Neutrophil (primary cell): Measurements from ENCODE around the gene DCC.

ENCODE experiments used
- H3K27ac ChIP-seq: fragments of 200-600 bp; sonication (generic); 2 replicates; pipeline ENCODE4 v1.5.1; 2016; ENCODE audit warnings: mild to moderate bottlenecking, moderate library complexity
- H3K27me3 ChIP-seq: fragments of 200-600 bp; sonication (generic); 2 replicates; pipeline ENCODE4 v1.6.0; 2016; ENCODE audit warnings: mild to moderate bottlenecking
- H3K36me3 ChIP-seq: fragments of 200-600 bp; sonication (generic); 2 replicates; pipeline ENCODE4 v1.5.1; 2017
- H3K4me1 ChIP-seq, 2 experiments: fragments of 200-600 bp in 1 of 2; sonication (generic) in 1 of 2; 1 replicate in 1 of 2; 2 replicates in 1 of 2; pipeline versions ENCODE4 v1.5.1 to v1.6.1; 2013 to 2016; ENCODE audit warnings: low read depth in 1 of 2, low read length in 1 of 2, mild to moderate bottlenecking in 1 of 2, moderate library complexity in 1 of 2; ENCODE audit not compliant: control insufficient read depth in 1 of 2, insufficient read depth in 1 of 2
- H3K4me3 ChIP-seq, 2 experiments: fragments of 200-600 bp in 1 of 2; sonication (generic) in 1 of 2; 1 replicate in 1 of 2; 2 replicates in 1 of 2; pipeline ENCODE4 v1.5.1; 2013 to 2016; ENCODE audit warnings: low read depth in 1 of 2, low read length in 1 of 2, mild to moderate bottlenecking in 1 of 2, moderate library complexity in 1 of 2
- H3K9me3 ChIP-seq: fragments of 200-600 bp; sonication (generic); 2 replicates; pipeline ENCODE4 v1.5.1; 2016
- TF ChIP-seq, protein P1 (sequence below): fragments of 200-600 bp; sonication (generic); IDR thresholded peaks from 2 replicates; pipeline ENCODE4 v1.5.1; 2016; ENCODE audit warnings: antibody characterized with exemption

DCC gene

DNA sequence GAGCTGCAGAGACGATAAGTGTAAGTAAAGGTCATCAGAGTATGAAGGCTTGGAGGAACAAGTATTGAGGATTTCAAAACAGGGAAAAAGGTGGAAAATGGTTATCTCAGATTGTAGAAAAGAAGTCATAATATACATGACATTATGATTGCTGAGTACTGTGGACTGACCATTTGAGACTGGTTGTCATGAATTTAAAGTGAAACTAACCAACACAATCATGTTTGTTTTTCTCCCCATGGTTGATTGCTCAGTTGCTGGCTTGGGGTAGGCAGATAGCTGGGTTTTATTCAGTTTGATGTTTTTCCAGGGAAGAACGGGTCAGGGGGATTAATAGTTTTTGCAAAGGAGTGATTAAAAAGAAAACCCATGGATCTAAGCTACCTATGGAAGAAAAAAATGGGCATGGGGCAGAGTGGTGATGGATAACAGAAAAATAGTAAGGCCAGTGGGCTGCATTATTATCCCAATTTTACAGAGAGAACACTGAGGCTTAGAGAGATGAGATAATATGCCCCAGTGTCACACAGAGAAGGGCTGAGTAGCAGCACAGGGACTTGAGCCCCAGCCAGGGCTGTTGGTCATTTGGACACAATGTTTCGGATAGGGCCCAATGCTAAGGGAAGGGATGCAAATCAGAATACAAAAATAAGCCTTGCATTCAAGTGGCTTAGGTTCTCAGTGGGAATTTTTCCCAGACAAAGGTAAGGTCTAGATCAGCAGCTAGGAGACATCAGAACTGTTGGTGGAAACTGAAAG lies 885.7 kb downstream of the DCC start:
- TF ChIP-seq, protein P1, sequence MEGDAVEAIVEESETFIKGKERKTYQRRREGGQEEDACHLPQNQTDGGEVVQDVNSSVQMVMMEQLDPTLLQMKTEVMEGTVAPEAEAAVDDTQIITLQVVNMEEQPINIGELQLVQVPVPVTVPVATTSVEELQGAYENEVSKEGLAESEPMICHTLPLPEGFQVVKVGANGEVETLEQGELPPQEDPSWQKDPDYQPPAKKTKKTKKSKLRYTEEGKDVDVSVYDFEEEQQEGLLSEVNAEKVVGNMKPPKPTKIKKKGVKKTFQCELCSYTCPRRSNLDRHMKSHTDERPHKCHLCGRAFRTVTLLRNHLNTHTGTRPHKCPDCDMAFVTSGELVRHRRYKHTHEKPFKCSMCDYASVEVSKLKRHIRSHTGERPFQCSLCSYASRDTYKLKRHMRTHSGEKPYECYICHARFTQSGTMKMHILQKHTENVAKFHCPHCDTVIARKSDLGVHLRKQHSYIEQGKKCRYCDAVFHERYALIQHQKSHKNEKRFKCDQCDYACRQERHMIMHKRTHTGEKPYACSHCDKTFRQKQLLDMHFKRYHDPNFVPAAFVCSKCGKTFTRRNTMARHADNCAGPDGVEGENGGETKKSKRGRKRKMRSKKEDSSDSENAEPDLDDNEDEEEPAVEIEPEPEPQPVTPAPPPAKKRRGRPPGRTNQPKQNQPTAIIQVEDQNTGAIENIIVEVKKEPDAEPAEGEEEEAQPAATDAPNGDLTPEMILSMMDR, result no peak
- no peaks in the 10 kb centered on the region for H3K4me1 ChIP-seq
- no peaks in the 10 kb centered on the region for H3K27me3 ChIP-seq
- no peak overlapping the region for H3K27ac ChIP-seq
- H3K9me3 ChIP-seq, result no peaks in the 10 kb centered on the region
- H3K36me3 ChIP-seq, result no peaks in the 10 kb centered on the region
- no peak overlapping the region for H3K4me3 ChIP-seq

DNA sequence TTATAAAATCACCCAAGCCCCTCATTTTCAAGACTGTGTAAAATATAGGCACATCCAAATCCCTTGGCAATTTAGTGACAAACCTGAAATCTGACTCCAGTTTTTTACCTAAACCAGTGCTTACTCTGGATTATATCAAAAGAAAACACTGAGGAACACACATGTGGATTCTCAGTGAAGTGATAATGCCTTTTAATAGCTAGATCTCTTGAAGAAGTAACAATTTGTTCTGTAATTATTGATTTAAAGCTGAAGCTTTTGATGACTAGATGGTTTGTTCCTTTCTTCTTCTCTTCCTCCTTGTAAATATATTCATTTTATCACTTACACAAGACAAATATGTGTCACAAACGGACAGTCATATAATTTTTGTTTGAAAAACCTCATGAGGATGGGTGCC lies 894.6 kb downstream of the DCC start:
- no peaks in the 10 kb centered on the region for H3K36me3 ChIP-seq
- no peaks in the 10 kb centered on the region for H3K27me3 ChIP-seq
- H3K4me3 ChIP-seq, result no peak overlapping the region
- no peak overlapping the region for H3K27ac ChIP-seq
- no peaks in the 10 kb centered on the region for H3K4me1 ChIP-seq
- TF ChIP-seq, protein P1, result no peak
- no peaks in the 10 kb centered on the region for H3K9me3 ChIP-seq

- Histone ChIP-seq H3K36me3 (no peaks in the 10 kb centered on the region), H3K4me3 (no peak overlapping the region), H3K4me1 (no peaks in the 10 kb centered on the region), H3K9me3 (no peaks in the 10 kb centered on the region), H3K27ac (no peak overlapping the region), H3K27me3 (no peaks in the 10 kb centered on the region)
- TF ChIP-seq, protein P1, result no peak
Measured at GRCh38 chr18:53241161-53241560, 901.2 kb downstream of the DCC start.

DNA sequence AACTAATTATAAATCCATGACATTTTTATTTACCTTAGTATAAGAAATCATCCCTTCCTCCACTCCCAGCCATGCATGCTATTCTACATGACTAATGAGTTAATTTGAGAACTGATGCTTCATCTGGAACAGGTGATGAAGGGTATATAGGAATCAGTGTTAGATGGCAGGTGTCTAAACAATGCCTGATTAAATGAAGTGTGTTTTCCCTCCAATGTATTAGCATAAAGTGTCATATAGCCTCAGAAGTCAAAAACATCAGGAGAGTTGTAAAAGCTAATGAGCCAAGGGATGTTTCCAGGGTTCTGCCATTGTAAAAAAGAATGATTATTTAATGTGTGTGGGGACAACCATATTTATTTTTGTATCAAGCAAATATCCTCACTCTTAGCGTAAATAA lies 913.8 kb downstream of the DCC start:
- Histone ChIP-seq H3K27ac (no peak overlapping the region), H3K9me3 (no peaks in the 10 kb centered on the region), H3K36me3 (no peaks in the 10 kb centered on the region), H3K4me1 (no peaks in the 10 kb centered on the region), H3K4me3 (no peak overlapping the region), H3K27me3 (no peaks in the 10 kb centered on the region)
- TF ChIP-seq, protein P1, result no peak

GRCh38 chr18:53254265-53254664 lies 914.3 kb downstream of the DCC start:
- no peaks in the 10 kb centered on the region for H3K9me3 ChIP-seq
- no peak overlapping the region for H3K4me3 ChIP-seq
- H3K4me1 ChIP-seq, result no peaks in the 10 kb centered on the region
- TF ChIP-seq, protein P1, result no peak
- H3K36me3 ChIP-seq, result no peaks in the 10 kb centered on the region
- H3K27ac ChIP-seq, result no peak overlapping the region
- no peaks in the 10 kb centered on the region for H3K27me3 ChIP-seq
